Lung (tissue), 12 donors: ENCODE data around the gene PRKAR1B. TPM values are rescaled to one million over a fixed set of nuclear protein-coding genes. Genes with fewer than 3 reads are reported as not detected.

Experiments
- ATAC-seq: fragments of 200-7000 bp; cut with Tn5 transposase; one replicate; pipeline ENCODE4 v1.9.1; 2020; ENCODE audit warnings: moderate number of reproducible peaks; ENCODE audit not compliant: insufficient read depth, low FRiP score
- DNase-seq, 3 donors: peaks; one replicate each; pipeline ENCODE4 v3.0.0-alpha.2; 2013 to 2017
- H3K27ac ChIP-seq, 2 donors: one replicate each; pipeline ENCODE4 v1.5.1; 2013; ENCODE audit warnings: mild to moderate bottlenecking in 2 of 2, moderate library complexity in 2 of 2, control low read depth in 1 of 2, inconsistent platforms in 1 of 2, low read depth in 1 of 2, low read length in 1 of 2
- H3K27me3 ChIP-seq, 3 donors: one replicate each; pipeline ENCODE4 v1.5.1; 2013; ENCODE audit warnings: low read length in 2 of 3; ENCODE audit not compliant: control insufficient read depth in 3 of 3, insufficient read depth in 3 of 3
- H3K36me3 ChIP-seq, 4 donors: one replicate each; pipeline ENCODE4 v1.5.1; 2013; ENCODE audit warnings: low read length in 4 of 4, mild to moderate bottlenecking in 1 of 4, moderate library complexity in 1 of 4; ENCODE audit not compliant: control insufficient read depth in 4 of 4, insufficient read depth in 4 of 4
- H3K4me1 ChIP-seq, 5 donors: one replicate each; pipeline ENCODE4 v1.5.1; 2013; ENCODE audit warnings: low read length in 5 of 5, mild to moderate bottlenecking in 2 of 5, moderate library complexity in 1 of 5; ENCODE audit not compliant: control insufficient read depth in 5 of 5, insufficient read depth in 5 of 5
- H3K4me3 ChIP-seq: one replicate; pipeline ENCODE4 v1.5.1; 2013; ENCODE audit warnings: mild to moderate bottlenecking, control low read depth, moderate library complexity
- H3K9ac ChIP-seq, 2 donors: one replicate each; pipeline ENCODE4 v1.5.1; 2013; ENCODE audit warnings: low read length in 2 of 2, control low read depth in 1 of 2; ENCODE audit not compliant: insufficient read depth in 1 of 2
- H3K9me3 ChIP-seq, 4 donors: one replicate each; pipeline ENCODE4 v1.5.1; 2013; ENCODE audit warnings: low read length in 3 of 4, mild to moderate bottlenecking in 1 of 4, moderate library complexity in 1 of 4; ENCODE audit not compliant: control insufficient read depth in 4 of 4, insufficient read depth in 3 of 4
- WGBS, 2 donors: extraction: QIAGEN DNeasy Blood & Tissue Kit; methylation state at CpG; one replicate each; pipeline ENCODE4 v1.1.7; 2013; 5-methylcytosine and 5-hydroxymethylcytosine counted together
- polyA plus RNA-seq, 2 donors: library from polyadenylated mRNA; stranded (reverse); fragments of 200-250 nt; gene quantifications; one replicate each; pipeline ENCODE4 v1.2.1, GENCODE V29; 2013
- total RNA-seq, 2 donors: library from RNA; depleted of rRNA in 1 of 2; stranded (reverse); fragments of >200 nt in 1 of 2; gene quantifications; one replicate each; pipeline ENCODE4 v1.2.1, GENCODE V29; 2014 to 2021
- TF ChIP-seq, protein P1 (sequence below): IDR thresholded peaks from 2 replicates; pipeline ENCODE4 v1.5.1; 2012; ENCODE audit warnings: mild to moderate bottlenecking; ENCODE audit errors: control extremely low read depth, extremely low read depth
- donor health status: control.
- donor health status: control.
- donor health status: Bipolar disorder and iron deficiency.
- donor health status: healthy.
- donor health status: DM: yes; HTN: yes; CAD: no.

PRKAR1B gene
- total and polyA plus RNA-seq, 4 donors: 11.3 to 32.0 (median 16.3) TPM

DNA sequence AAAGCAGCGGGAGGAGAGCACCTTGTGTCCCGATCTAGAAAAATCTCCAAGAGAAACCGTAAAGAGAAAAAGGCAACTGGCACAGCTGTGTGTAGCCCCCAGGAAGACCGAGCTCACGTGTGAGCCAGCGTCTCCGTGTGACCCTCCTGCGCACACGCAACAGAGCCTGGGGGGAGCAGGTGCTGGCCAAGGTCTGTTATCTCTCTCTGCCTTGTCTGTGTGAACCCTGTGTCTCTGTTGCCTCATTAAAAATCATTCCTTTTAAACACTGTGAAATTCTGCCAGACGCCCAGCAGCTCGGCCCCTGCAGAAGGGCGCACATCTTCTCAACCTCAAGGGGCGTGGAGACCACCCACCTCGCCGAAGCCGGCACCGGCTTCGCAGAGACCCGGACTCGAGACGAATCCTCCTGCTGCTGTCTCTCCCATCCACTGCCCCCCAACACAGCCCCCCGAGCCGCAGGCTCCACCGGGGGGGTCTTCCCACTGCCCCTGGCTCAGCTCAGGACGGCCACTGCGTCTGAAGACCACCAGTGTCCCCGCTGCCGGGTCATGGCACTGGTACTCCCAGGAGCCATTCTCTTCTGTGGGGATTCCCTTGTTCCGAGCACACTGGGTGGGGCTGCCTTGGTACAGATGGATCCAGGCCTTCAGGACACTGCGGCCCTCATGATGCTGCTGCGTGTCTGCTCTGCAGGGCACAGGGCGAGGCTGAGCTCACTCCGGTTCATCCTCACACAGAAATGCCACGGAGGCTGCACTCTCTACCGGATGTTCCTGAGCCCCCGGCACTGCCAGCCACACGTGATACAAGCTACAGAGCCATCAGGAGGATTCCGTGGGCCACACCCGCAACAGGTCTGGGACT, 94.9 kb downstream of the PRKAR1B start:
- 94 to 97% methylated on average over 39 of the region's 39 CpGs for WGBS, 2 donors

DNA sequence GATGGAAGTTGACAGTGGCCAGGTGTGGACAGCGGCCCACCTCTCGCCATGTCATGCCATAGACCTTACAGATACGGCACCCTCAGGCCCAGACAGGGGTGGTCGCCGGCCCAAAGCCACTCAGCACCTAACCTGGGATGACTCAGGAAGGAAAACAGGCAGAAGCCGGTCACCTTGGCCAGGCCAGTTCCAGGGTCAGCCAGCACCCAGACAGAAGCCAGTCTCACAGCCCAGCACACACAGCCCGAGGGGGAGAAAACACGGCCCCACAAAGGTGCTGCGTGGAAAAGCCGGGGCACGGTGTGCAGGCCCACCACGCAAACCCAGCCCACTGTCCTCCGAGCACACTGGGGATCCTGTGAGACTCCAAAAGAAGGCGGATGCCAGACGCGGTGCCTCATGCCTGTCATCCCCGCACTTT, 95.8 kb downstream of the PRKAR1B start:
- ATAC-seq (no peak), DNase-seq (no peak)

More for the DNA sequence above, 94.9 kb downstream of the PRKAR1B start:
- H3K9ac ChIP-seq: no peak overlapping the region
- no peaks in the 10 kb centered on the region for H3K9me3 ChIP-seq
- no peaks in the 10 kb centered on the region for H3K4me1 ChIP-seq
- H3K27me3 ChIP-seq: no peaks in the 10 kb centered on the region
- no peaks in the 10 kb centered on the region for H3K36me3 ChIP-seq
- no peak overlapping the region for H3K4me3 ChIP-seq
- ATAC-seq (no peak), DNase-seq (no peak)
- TF ChIP-seq, protein P1, sequence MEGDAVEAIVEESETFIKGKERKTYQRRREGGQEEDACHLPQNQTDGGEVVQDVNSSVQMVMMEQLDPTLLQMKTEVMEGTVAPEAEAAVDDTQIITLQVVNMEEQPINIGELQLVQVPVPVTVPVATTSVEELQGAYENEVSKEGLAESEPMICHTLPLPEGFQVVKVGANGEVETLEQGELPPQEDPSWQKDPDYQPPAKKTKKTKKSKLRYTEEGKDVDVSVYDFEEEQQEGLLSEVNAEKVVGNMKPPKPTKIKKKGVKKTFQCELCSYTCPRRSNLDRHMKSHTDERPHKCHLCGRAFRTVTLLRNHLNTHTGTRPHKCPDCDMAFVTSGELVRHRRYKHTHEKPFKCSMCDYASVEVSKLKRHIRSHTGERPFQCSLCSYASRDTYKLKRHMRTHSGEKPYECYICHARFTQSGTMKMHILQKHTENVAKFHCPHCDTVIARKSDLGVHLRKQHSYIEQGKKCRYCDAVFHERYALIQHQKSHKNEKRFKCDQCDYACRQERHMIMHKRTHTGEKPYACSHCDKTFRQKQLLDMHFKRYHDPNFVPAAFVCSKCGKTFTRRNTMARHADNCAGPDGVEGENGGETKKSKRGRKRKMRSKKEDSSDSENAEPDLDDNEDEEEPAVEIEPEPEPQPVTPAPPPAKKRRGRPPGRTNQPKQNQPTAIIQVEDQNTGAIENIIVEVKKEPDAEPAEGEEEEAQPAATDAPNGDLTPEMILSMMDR: no peak
- no peak overlapping the region for H3K27ac ChIP-seq

DNA sequence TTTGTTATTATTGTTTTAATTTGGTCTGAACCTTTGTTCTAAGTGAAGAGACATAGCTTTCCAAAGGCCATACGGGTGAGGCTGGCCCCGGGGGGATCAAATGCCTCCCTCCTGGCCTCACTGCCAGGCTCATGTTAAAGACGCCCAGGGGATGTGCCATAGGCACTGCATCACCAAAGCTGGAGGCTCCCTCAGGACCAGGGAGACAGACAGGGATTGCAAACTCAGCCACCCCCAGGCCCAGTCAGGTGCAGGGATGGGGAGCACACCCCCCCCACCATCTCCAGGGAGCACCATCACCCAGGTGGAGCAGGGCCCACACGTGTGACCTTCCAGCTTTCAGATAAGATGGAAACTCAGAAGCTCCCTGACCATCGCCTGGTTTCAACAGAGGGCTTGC, 96.5 kb downstream of the PRKAR1B start:
- no peak for DNase-seq
- 83 to 85% methylated on average over 5 of the region's 5 CpGs for WGBS, 2 donors
- H3K36me3 ChIP-seq: no peaks in the 10 kb centered on the region

More for the DNA sequence above, 95.8 kb downstream of the PRKAR1B start:
- no peaks in the 10 kb centered on the region for H3K27me3 ChIP-seq
- no peak overlapping the region for H3K27ac ChIP-seq
- TF ChIP-seq, protein P1: no peak
- H3K36me3 ChIP-seq: no peaks in the 10 kb centered on the region
- no peaks in the 10 kb centered on the region for H3K4me1 ChIP-seq
- WGBS, 2 donors: 95% methylated on average over 17 of the region's 17 CpGs
- H3K9me3 ChIP-seq: no peaks in the 10 kb centered on the region
- no peak overlapping the region for H3K9ac ChIP-seq
- H3K4me3 ChIP-seq: no peak overlapping the region

More for the DNA sequence above, 96.5 kb downstream of the PRKAR1B start:
- H3K4me1 ChIP-seq: no peaks in the 10 kb centered on the region
- no peak for ATAC-seq
- H3K27ac ChIP-seq: no peak overlapping the region
- TF ChIP-seq, protein P1: no peak
- no peaks in the 10 kb centered on the region for H3K27me3 ChIP-seq
- H3K9ac ChIP-seq: no peak overlapping the region
- no peak overlapping the region for H3K4me3 ChIP-seq
- peaks cover 0 to under 1% (median 0%) of the 10 kb centered on the region in 4 donors for H3K9me3 ChIP-seq
